ENCODE results near the gene BHLHE40. TPM values are rescaled to one million over a fixed set of nuclear protein-coding genes. Genes with fewer than 3 reads are reported as not detected.

BHLHE40 gene
- total and polyA plus RNA-seq, 10 of the 15 experiments (the other 5 are each of a cell fraction or from before 2014, with no cell fraction given), result 25.2 to 106 (median 51.4) TPM

- Histone ChIP-seq H3K27me3 (replicated peaks in 1 of 2; ENCODE audit: control insufficient read depth in 2 of 2, insufficient read depth in 2 of 2, low read length in 1 of 2) (no peaks in the 10 kb centered on the region), H3K4me2 (ENCODE audit: control insufficient read depth, insufficient read depth) (no peak overlapping the region), H3K4me3 (no peak overlapping the region), H3K36me3 (ENCODE audit: control insufficient read depth in 2 of 2, insufficient read depth in 2 of 2, low read length in 1 of 2) (no peaks in the 10 kb centered on the region), H3K9me3 (replicated peaks; ENCODE audit: control insufficient read depth, insufficient read depth, low read length) (no peaks in the 10 kb centered on the region), H3K79me2 (ENCODE audit: control insufficient read depth, insufficient read depth, low read length) (no peaks in the 10 kb centered on the region), H3K4me1 (ENCODE audit: control insufficient read depth, insufficient read depth, low read length) (peaks cover 18% of the 10 kb centered on the region), H2AFZ (ENCODE audit: control insufficient read depth, low read depth, low read length) (no peak overlapping the region), H3K9ac (ENCODE audit: control insufficient read depth, insufficient read depth, low read length) (no peak overlapping the region), H3K27ac (ENCODE audit: control insufficient read depth, insufficient read depth) (no peak overlapping the region), H4K20me1 (ENCODE audit: control insufficient read depth, insufficient read depth) (no peaks in the 10 kb centered on the region)
- BruUV-seq (replicated peaks), result no TSS peak
- no peak for TF ChIP-seq NFYB (IDR thresholded peaks at IDR 0.05; ENCODE audit: insufficient read depth, low read depth, low read length)
- 0 out of 2 replicates have a peak, but pooled peaks have one; percentile 34 for TF ChIP-seq ZNF24 (IDR thresholded peaks at IDR 0.05)
- ChIA-PET CTCF (interaction anchor here (0.8 to 23.1 kb wide), 10 partner anchors 9 to 272 kb away, joined by 3 to 330 read pairs (median 3); partner anchors contain the start of gene BHLHE40), RAD21 (ENCODE audit: unreplicated experiment) (interaction anchor here (0.8 to 4.2 kb wide), 11 partner anchors 7 to 282 kb away, joined by 3 to 45 read pairs (median 7); partner anchors contain the start of gene BHLHE40), SMC1A (ENCODE audit: uncharacterized antibody, unreplicated experiment) (interaction anchor here (1.0 to 5.6 kb wide), 9 partner anchors 10 to 282 kb away, joined by 3 to 66 read pairs (median 4); no protein-coding TSS in a partner anchor), POLR2A (interaction anchor here (0.6 to 5.3 kb wide), 10 partner anchors 9 to 243 kb away, joined by 3 to 37 read pairs (median 5); no protein-coding TSS in a partner anchor)
- in situ Hi-C loops (cut with MboI), result no loop called here
- FAIRE-seq (no peak), ATAC-seq (peak; percentile 14; the same call in 1 of the 3 replicates), DNase-seq (ENCODE audit: low read depth, low spot score) (no peak)
- intact Hi-C loops (cut with micrococcal nuclease; ENCODE audit: unreplicated experiment), result no loop called here
- 59% methylated on average over 4 of the region's 4 CpGs for WGBS (ENCODE audit: insufficient coverage, insufficient replicate concordance, low lambda C conversion rate, missing lambda C conversion rate)
Measured at GRCh38 chr3:4993276-4994143, 14.3 kb downstream of the BHLHE40 start.

DNA sequence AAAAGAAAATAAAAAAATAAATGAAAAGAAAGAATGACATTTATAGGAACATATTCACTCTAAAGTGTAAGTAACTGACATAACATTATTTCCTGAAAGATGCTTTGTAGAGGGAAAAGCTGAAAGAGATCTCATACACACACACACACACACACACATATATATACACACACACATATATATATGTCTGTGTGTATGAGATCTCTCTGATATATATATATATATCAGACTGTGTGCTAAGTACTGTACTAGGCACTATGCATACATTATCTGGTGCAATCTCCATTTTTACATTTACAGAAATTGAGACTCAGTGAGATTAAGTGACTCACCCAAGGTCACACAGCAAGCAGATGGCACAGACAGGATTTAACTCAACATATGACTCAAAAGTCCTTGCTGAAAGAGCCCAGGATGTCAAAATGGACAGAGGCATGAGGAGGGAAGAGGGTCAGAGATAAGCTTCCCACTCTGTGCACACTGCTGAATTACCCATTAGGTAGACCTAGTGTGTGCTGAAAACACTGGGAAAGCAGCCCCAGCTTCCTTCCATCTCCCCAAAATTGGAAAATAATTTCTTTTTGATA, 15.0 kb downstream of the BHLHE40 start:
- H3K9me3 ChIP-seq (replicated peaks; ENCODE audit: control insufficient read depth, insufficient read depth, low read length), result no peaks in the 10 kb centered on the region
- intact Hi-C loops (cut with micrococcal nuclease; ENCODE audit: unreplicated experiment) (no loop called here), in situ Hi-C loops (cut with MboI) (no loop called here)
- no peak overlapping the region for H3K4me3 ChIP-seq
- ChIA-PET RAD21 (ENCODE audit: unreplicated experiment) (interaction anchor here (1.0 to 4.2 kb wide), 10 partner anchors 8 to 282 kb away, joined by 3 to 45 read pairs (median 9); partner anchors contain the start of gene BHLHE40), SMC1A (ENCODE audit: uncharacterized antibody, unreplicated experiment) (interaction anchor here (0.6 to 5.6 kb wide), 15 partner anchors 10 to 238 kb away, joined by 3 to 66 read pairs (median 4); partner anchors contain the start of gene BHLHE40), POLR2A (interaction anchor here (0.6 to 5.3 kb wide), 11 partner anchors 10 to 118 kb away, joined by 3 to 37 read pairs (median 6); partner anchors contain the start of gene BHLHE40), CTCF (interaction anchor here (0.8 to 23.1 kb wide), 12 partner anchors 8 to 273 kb away, joined by 3 to 330 read pairs (median 3); partner anchors contain the start of gene BHLHE40)
- TF ChIP-seq CBX5 (IDR thresholded peaks at IDR 0.05; ENCODE audit: low read depth) (no peak), WRNIP1 (IDR thresholded peaks at IDR 0.05; ENCODE audit: borderline replicate concordance, low read depth, low read length) (no peak), HSF1 (IDR thresholded peaks at IDR 0.05; ENCODE audit: low read depth, low read length) (no peak), STAT3 (IDR thresholded peaks at IDR 0.05; ENCODE audit: low read depth, low read length) (no peak), EGR1 (IDR thresholded peaks at IDR 0.05; ENCODE audit: borderline replicate concordance in 1 of 2, low read depth in 2 of 2, low read length in 2 of 2) (no peak), ZNF217 (IDR thresholded peaks at IDR 0.05) (peak; percentile 28; the same call in 1 of the 2 replicates), NFIC (IDR thresholded peaks at IDR 0.05; ENCODE audit: low read depth, low read length) (peak; percentile 19; the same call in 1 of the 2 replicates)
- peaks cover 14% of the 10 kb centered on the region for H3K4me1 ChIP-seq (ENCODE audit: control insufficient read depth, insufficient read depth, low read length)
- no TSS peak for BruUV-seq (replicated peaks)
- no peak overlapping the region for H3K9ac ChIP-seq (ENCODE audit: control insufficient read depth, insufficient read depth, low read length)
- H3K79me2 ChIP-seq (ENCODE audit: control insufficient read depth, insufficient read depth, low read length), result no peaks in the 10 kb centered on the region
- H3K4me2 ChIP-seq (ENCODE audit: control insufficient read depth, insufficient read depth), result no peak overlapping the region
- DNase-seq (ENCODE audit: low read depth, low spot score), result no peak
- no peaks in the 10 kb centered on the region for H3K27me3 ChIP-seq (replicated peaks in 1 of 2; ENCODE audit: control insufficient read depth in 2 of 2, insufficient read depth in 2 of 2, low read length in 1 of 2)
- no peak overlapping the region; the same call in 1 of the 2 replicates for H2AFZ ChIP-seq (ENCODE audit: control insufficient read depth, low read depth, low read length)
- H3K27ac ChIP-seq (ENCODE audit: control insufficient read depth, insufficient read depth), result no peak overlapping the region
- FAIRE-seq, result no peak
- H4K20me1 ChIP-seq (ENCODE audit: control insufficient read depth, insufficient read depth), result no peaks in the 10 kb centered on the region
- peak; percentile 40 for ATAC-seq
- no peaks in the 10 kb centered on the region for H3K36me3 ChIP-seq (ENCODE audit: control insufficient read depth in 2 of 2, insufficient read depth in 2 of 2, low read length in 1 of 2)

Measured in GM12878 (cell line).